Astrocyte (in vitro differentiated cells and primary cell): Measurements from ENCODE around the gene PPP1R12B. TPM values are rescaled to one million over a fixed set of nuclear protein-coding genes. Genes with fewer than 3 reads are reported as not detected.

Experiments
- DNase-seq: peaks from one replicate; pipeline ENCODE4 v3.0.0-alpha.2; 2010; ENCODE audit warnings: low read depth
- FAIRE-seq: peaks from 2 replicates; lab custom pipeline; 2011; peaks lifted over from hg19 to GRCh38; lab: Jason Lieb, UNC
- H2AFZ ChIP-seq: 2 replicates; pipeline ENCODE4 v1.6.0; 2012; ENCODE audit warnings: low read depth, low read length, inconsistent platforms
- H3K27ac ChIP-seq: 2 replicates; pipeline ENCODE4 v1.5.1; 2011; ENCODE audit warnings: low read depth, low read length, inconsistent platforms
- H3K27me3 ChIP-seq: 2 replicates; pipeline ENCODE4 v1.6.0; 2011; ENCODE audit warnings: low read length, inconsistent platforms; ENCODE audit not compliant: insufficient read depth
- H3K36me3 ChIP-seq: 2 replicates; pipeline ENCODE4 v1.5.1; 2011; ENCODE audit warnings: low read length, inconsistent platforms; ENCODE audit not compliant: insufficient read depth
- H3K4me1 ChIP-seq: 2 replicates; pipeline ENCODE4 v1.5.1; 2011; ENCODE audit warnings: low read length, inconsistent platforms; ENCODE audit not compliant: insufficient read depth
- H3K4me2 ChIP-seq: 2 replicates; pipeline ENCODE4 v1.6.0; 2012; ENCODE audit warnings: low read length, inconsistent platforms
- H3K4me3 ChIP-seq: 2 replicates; pipeline ENCODE4 v1.5.1; 2011; ENCODE audit warnings: low read depth, mild to moderate bottlenecking, low read length, inconsistent platforms; ENCODE audit not compliant: insufficient read depth
- H3K79me2 ChIP-seq: 2 replicates; pipeline ENCODE4 v1.6.0; 2012; ENCODE audit warnings: mild to moderate bottlenecking, low read length, inconsistent platforms; ENCODE audit not compliant: insufficient read depth
- H3K9ac ChIP-seq: 2 replicates; pipeline ENCODE4 v1.6.0; 2012; ENCODE audit warnings: mild to moderate bottlenecking, low read length, inconsistent platforms
- H3K9me3 ChIP-seq: 2 replicates; pipeline ENCODE4 v1.5.1; 2012; ENCODE audit warnings: low read depth, mild to moderate bottlenecking, low read length, inconsistent platforms; ENCODE audit not compliant: insufficient read depth
- H4K20me1 ChIP-seq: 2 replicates; pipeline ENCODE4 v1.6.0; 2012; ENCODE audit warnings: low read length, inconsistent platforms; ENCODE audit not compliant: insufficient read depth
- H3K27ac Mint-ChIP-seq: one replicate; pipeline ENCODE4 v1.8.0; 2021; ENCODE audit warnings: mild to moderate bottlenecking, mixed read lengths; ENCODE audit not compliant: unreplicated experiment
- H3K27me3 Mint-ChIP-seq: one replicate; pipeline ENCODE4 v1.8.0; 2021; ENCODE audit warnings: low read depth, mixed read lengths; ENCODE audit not compliant: unreplicated experiment
- H3K36me3 Mint-ChIP-seq: one replicate; pipeline ENCODE4 v1.8.0; 2021; ENCODE audit warnings: low read depth, mixed read lengths; ENCODE audit not compliant: unreplicated experiment
- H3K4me1 Mint-ChIP-seq: one replicate; pipeline ENCODE4 v1.8.0; 2021; ENCODE audit warnings: low read depth, mixed read lengths; ENCODE audit not compliant: unreplicated experiment
- H3K4me3 Mint-ChIP-seq: one replicate; pipeline ENCODE4 v1.8.0; 2021; ENCODE audit warnings: mild to moderate bottlenecking, moderate library complexity, mixed read lengths; ENCODE audit not compliant: unreplicated experiment
- H3K9me3 Mint-ChIP-seq: one replicate; pipeline ENCODE4 v1.8.0; 2021; ENCODE audit warnings: mild to moderate bottlenecking, mixed read lengths; ENCODE audit not compliant: unreplicated experiment
- EZH2 ChIP-seq: IDR thresholded peaks from 2 replicates; pipeline ENCODE4 v1.6.1; 2012; ENCODE audit warnings: mild to moderate bottlenecking, low read length, inconsistent platforms; ENCODE audit not compliant: insufficient read depth
- total RNA-seq: library from RNA; stranded (reverse); gene quantifications from 2 replicates; pipeline ENCODE4 v1.2.1, GENCODE V29; 2021
- TF ChIP-seq, protein P1 (sequence below): IDR thresholded peaks from 2 replicates; pipeline ENCODE4 v1.5.1; 2011; ENCODE audit warnings: low read depth, mild to moderate bottlenecking, inconsistent platforms, low read length, moderate library complexity; ENCODE audit not compliant: insufficient read depth

PPP1R12B gene
- total RNA-seq, 1 donor from 2014 or later = 12.2 TPM

DNA sequence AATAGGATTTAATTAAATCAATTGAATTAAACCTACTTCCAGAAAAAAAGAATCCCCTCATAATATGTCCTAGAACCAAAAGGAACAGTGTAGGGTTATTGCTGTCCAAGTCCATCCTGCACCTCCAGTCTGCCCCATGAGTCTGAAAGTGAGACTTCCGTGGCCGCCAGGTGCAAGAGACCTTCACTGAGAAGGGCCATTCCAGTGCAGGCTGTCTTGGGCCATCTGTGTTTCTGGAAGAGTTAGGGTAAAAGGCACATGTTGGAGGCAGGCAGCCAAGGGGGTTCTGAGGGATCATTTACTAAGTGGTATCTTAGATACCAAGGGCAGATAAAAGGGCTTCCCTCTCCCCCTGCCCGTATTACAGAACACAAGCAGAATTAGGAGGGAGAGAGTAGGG is 37.8 kb upstream of the PPP1R12B start:
- Histone ChIP-seq H3K4me2 (no peak overlapping the region), H3K79me2 (no peaks in the 10 kb centered on the region), H2AFZ (no peak overlapping the region), H3K27ac (no peak overlapping the region), H3K4me1 (peaks cover 5% of the 10 kb centered on the region), H3K27me3 (peaks cover 5% of the 10 kb centered on the region), H3K4me3 (no peak overlapping the region), H3K9me3 (no peaks in the 10 kb centered on the region), H4K20me1 (no peaks in the 10 kb centered on the region), H3K9ac (no peak overlapping the region), H3K36me3 (no peaks in the 10 kb centered on the region)
- Mint-ChIP-seq H3K27ac (no peak overlapping the region), H3K36me3 (no peaks in the 10 kb centered on the region), H3K4me1 (peaks cover 6% of the 10 kb centered on the region), H3K9me3 (peaks cover 3% of the 10 kb centered on the region), H3K27me3 (peaks cover 26% of the 10 kb centered on the region), H3K4me3 (no peak overlapping the region)
- TF ChIP-seq EZH2 = no peak
- TF ChIP-seq, protein P1, sequence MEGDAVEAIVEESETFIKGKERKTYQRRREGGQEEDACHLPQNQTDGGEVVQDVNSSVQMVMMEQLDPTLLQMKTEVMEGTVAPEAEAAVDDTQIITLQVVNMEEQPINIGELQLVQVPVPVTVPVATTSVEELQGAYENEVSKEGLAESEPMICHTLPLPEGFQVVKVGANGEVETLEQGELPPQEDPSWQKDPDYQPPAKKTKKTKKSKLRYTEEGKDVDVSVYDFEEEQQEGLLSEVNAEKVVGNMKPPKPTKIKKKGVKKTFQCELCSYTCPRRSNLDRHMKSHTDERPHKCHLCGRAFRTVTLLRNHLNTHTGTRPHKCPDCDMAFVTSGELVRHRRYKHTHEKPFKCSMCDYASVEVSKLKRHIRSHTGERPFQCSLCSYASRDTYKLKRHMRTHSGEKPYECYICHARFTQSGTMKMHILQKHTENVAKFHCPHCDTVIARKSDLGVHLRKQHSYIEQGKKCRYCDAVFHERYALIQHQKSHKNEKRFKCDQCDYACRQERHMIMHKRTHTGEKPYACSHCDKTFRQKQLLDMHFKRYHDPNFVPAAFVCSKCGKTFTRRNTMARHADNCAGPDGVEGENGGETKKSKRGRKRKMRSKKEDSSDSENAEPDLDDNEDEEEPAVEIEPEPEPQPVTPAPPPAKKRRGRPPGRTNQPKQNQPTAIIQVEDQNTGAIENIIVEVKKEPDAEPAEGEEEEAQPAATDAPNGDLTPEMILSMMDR = no peak
- DNase-seq (no peak), FAIRE-seq (no peak)

DNA sequence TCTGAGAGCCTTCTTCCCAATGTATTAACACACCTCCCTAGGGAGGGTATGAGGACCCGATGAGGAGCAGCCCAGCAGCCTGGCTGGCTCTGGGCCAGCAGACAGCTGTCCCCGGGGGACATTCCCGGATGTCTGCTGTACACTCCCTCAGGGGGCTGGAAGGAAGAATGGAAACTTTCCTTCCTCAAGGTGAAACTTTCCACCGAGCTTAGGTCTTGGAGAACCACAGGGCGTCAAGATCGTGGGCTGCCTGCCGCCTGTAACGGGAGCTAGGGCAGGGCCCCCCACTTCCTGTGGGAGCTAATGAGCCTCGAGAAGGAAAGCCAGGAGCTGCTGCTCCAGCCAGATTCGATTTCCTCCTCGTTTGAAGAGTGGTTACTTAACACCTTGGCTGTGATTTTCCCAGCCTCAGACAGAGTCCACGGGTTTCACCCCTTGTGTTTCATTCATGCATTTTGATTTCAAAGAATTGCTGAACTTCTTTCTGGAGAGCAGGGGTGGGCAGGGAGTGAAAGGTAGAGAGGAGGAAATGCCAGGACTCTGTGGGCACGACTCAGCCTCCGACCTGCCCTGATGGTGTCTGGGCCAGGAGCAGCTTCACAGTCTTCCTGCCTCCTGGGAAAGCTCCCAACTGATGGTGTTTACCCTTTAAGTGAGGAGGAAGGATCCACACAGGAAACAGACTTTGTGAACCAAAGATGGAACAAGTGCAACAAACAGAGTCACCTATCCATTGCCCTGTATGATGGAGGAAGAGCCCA is 36.4 kb upstream of the PPP1R12B start:
- peak overlapping the region; percentile 55 for H3K4me2 ChIP-seq
- H3K4me1 ChIP-seq = peaks cover 5% of the 10 kb centered on the region
- FAIRE-seq (no peak), DNase-seq (no peak)
- H3K9me3 ChIP-seq = no peaks in the 10 kb centered on the region
- Mint-ChIP-seq H3K4me3 (no peak overlapping the region), H3K27ac (no peak overlapping the region), H3K4me1 (peaks cover 6% of the 10 kb centered on the region), H3K36me3 (no peaks in the 10 kb centered on the region), H3K9me3 (peaks cover 3% of the 10 kb centered on the region), H3K27me3 (peaks cover 26% of the 10 kb centered on the region)
- no peak overlapping the region for H3K4me3 ChIP-seq
- peaks cover 14% of the 10 kb centered on the region for H3K27me3 ChIP-seq
- TF ChIP-seq EZH2 = no peak
- TF ChIP-seq, protein P1 = no peak
- no peak overlapping the region for H3K27ac ChIP-seq
- H3K9ac ChIP-seq = no peak overlapping the region
- H3K79me2 ChIP-seq = no peaks in the 10 kb centered on the region
- H2AFZ ChIP-seq = no peak overlapping the region
- no peaks in the 10 kb centered on the region for H4K20me1 ChIP-seq
- H3K36me3 ChIP-seq = no peaks in the 10 kb centered on the region

DNA sequence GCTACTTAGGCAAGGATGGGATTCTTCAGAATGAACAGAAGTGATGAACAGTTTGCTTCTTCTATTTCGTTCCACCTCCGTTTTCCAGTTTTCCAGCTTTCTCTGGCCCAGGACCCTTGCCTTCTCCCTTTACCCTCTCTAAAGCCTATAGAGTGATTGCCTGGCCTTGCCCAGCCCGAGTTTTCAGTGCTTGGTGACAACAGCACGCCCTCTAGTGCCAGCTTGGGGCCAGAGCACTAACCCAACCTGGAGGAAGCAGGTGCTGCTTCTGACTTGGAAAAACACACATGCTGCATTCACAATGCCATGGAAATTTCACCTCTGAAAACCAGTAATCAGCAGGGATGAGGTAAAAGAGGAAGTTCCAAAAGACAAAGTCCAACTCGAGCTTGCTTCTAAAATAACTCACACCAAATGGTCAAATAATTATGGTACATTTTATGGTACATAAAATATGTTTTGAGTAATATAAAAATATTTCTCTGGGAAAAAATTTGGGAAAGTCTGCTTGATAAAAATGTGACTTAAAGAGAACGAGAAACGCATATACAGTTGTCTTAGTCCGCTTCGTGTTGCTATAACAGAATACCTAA is 32.8 kb upstream of the PPP1R12B start:
- H3K27me3 Mint-ChIP-seq = peaks cover 22% of the 10 kb centered on the region
- H4K20me1 ChIP-seq = no peaks in the 10 kb centered on the region
- no peak overlapping the region for H3K27ac Mint-ChIP-seq
- DNase-seq (peak; percentile 22), FAIRE-seq (no peak)
- peak overlapping the region; percentile 58 for H3K4me3 Mint-ChIP-seq
- H3K4me2 ChIP-seq = no peak overlapping the region
- no peaks in the 10 kb centered on the region for H3K36me3 ChIP-seq
- no peaks in the 10 kb centered on the region for H3K9me3 ChIP-seq
- H2AFZ ChIP-seq = no peak overlapping the region
- peaks cover 5% of the 10 kb centered on the region for H3K4me1 ChIP-seq
- peaks cover 2% of the 10 kb centered on the region for H3K9me3 Mint-ChIP-seq
- H3K79me2 ChIP-seq = no peaks in the 10 kb centered on the region
- TF ChIP-seq, protein P1 = peak; percentile 97
- TF ChIP-seq EZH2 = no peak
- peaks cover 16% of the 10 kb centered on the region for H3K27me3 ChIP-seq
- no peak overlapping the region for H3K27ac ChIP-seq
- H3K9ac ChIP-seq = no peak overlapping the region
- H3K4me3 ChIP-seq = no peak overlapping the region
- peaks cover 6% of the 10 kb centered on the region for H3K4me1 Mint-ChIP-seq
- H3K36me3 Mint-ChIP-seq = no peaks in the 10 kb centered on the region
